Activated T-helper 9 cell treated with anti-CD3 and anti-CD28 coated beads, Interleukin-2, amount 50 U/mL, for 16 hours (primary cell): Measurements from ENCODE around the gene SRSF9.
"Not testable (repeated sequence)": the region's sequence is repeated elsewhere in the genome, so short reads cannot be mapped to it uniquely, and the experiment has no call there.

ENCODE experiments used
- DNase-seq: peaks from one replicate; pipeline ENCODE4 v3.0.0-alpha.2; 2020; ENCODE audit warnings: low read depth

SRSF9 gene

DNA sequence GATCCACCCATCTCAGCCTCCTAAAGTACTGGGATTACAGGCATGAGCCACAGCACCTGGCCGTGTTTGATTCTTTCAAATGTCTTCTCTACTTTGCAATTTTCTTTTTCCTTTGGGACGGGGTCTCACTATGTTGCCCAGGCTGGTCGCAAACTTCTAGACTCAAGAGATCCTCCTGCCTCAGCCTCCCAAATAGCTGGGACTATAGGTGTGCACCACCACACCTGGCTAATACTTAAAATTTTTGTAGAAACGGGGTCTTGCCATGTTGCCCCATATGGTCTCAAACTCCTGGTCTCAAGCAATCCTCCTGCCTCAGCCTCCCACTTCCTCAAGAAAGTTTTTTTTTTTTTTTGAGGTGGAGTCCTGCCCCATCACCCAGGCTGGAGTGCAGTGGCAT is 21.6 kb downstream of the SRSF9 start:
- no peak for DNase-seq

- not testable (repeated sequence) for DNase-seq
These were observed 22.7 kb downstream of the SRSF9 start for GRCh38 chr12:120446844-120447178.

DNA sequence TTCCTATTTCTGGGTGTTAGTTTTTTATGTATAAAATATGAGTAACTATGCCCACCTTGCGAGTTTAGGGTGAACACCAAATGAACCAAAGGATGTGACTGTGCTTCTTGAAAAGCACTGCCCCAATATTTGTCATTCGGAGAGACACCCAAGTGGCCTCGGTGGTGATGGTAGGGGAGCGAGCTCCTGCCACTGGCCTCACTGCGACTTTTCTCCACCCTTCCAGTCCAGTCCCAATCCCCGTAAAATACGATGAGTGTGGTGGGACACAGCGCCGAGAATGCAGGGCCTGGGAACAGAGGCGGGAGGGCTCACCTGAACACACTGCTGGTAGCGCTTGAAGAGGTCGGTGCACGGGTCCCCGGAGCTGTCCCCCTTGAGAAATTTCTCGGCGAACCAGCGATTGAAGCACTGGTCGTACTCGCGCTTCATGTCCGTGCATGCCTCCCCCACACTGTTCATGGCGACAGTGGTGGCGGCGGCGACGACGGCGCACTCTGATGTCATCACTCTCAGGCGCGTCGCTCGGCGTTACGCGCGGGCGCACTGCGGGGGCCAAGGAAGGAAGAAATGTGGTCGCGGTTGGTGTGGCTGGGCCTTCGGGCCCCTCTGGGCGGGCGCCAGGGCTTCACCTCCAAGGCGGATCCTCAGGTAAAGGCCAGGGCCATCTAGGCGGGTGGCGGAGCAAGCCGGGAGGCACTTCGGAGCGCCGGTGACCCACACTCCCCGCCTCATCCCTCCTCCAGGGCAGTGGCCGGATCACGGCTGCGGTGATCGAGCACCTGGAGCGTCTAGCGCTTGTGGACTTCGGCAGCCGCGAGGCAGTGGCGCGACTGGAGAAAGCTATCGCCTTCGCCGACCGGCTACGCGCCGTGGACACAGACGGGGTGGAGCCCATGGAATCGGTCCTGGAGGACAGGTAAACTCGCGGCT is 23.4 kb downstream of the SRSF9 start, which contains the start of the genes GATC and TRIAP1:
Gene GATC, plus strand, starts transcription at position 534 of the 933 bp plus-strand sequence. Its CDS starts 37 bp downstream, at position 571.
Gene TRIAP1, minus strand, starts transcription at position 474 of the 933 bp plus-strand sequence. Its CDS starts 12 bp downstream, at position 462.
- DNase-seq = peak; percentile 81

DNA sequence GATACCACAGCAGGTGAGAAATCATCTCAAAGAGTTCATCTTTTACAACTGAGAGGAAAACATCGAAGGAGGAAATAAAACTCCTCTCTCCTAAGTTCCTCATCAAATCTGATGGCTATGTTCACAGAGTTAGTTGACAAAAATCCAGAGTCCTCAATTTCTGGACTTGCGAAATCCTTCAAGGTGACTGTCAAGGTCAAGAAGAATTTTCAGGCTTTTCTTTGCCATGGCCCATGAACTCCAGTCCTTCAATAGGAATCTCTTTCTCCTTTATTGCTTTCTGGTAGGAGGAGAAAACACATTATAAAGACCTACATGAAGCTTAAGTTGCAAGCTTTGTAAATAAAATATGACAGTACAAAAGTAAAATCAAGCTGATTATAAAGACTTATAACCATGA is 24.9 kb downstream of the SRSF9 start:
- DNase-seq = no peak

DNA sequence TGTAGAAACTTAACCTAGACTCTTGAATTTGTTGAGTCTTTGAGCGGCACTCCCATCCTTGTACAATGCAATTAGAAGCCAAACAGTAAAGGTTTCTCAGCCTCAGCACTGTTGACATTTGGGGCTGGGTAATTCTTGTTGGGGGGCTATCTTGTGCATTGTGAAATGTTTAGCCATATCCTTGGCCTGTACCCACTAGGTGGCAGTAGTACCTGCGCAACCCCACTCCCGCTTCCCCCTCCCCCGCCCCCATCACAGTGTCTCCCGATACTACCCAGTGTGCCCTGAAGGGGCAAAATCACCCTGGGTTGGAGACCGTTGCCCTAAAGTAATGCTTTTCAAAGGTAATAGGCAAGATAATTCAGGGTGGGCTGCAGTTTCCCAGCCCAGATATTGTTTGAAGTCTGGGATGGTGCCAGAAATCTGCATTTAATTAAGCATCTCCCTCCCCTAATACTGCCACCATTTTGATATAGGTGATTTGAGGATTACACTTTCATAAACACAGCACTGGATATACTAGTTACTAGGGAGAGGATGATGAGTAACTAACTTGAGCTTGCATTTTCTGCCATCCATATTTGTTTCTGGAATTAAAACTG is 29.8 kb downstream of the SRSF9 start:
- peak; percentile 65 for DNase-seq

DNA sequence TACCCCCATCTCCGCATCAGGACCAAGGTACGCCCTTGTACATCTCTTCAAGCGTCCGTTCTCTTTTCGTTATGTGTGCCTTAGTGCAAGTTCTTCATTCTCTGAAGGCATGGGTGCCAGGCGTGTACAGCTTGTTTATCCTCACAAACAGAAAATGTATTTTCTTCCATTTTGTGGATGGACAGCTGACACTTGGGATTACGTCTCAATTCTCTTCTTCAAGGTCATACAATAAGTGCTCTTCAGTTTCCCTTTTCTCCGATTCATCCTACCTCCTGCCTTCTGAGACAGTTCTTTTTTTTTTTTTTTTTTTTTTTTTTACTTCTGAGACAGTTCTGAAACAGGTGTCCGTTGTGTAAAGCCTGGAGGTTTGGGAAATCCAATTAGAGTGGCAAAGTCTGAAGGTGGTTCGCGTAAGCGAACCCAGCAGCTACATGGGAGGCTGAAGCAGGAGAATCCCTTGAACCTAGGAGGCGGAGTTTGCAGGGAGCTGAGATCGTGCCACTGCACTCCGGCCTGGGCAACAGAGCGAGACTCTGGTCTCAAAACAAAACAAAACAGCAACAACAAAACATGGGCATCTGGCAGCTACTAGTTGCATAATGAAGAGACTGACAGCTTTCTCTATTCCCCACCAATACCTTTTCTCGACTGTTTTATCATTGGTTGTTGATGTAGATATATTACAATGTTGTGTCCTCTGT is 30.9 kb downstream of the SRSF9 start:
- DNase-seq = no peak

DNA sequence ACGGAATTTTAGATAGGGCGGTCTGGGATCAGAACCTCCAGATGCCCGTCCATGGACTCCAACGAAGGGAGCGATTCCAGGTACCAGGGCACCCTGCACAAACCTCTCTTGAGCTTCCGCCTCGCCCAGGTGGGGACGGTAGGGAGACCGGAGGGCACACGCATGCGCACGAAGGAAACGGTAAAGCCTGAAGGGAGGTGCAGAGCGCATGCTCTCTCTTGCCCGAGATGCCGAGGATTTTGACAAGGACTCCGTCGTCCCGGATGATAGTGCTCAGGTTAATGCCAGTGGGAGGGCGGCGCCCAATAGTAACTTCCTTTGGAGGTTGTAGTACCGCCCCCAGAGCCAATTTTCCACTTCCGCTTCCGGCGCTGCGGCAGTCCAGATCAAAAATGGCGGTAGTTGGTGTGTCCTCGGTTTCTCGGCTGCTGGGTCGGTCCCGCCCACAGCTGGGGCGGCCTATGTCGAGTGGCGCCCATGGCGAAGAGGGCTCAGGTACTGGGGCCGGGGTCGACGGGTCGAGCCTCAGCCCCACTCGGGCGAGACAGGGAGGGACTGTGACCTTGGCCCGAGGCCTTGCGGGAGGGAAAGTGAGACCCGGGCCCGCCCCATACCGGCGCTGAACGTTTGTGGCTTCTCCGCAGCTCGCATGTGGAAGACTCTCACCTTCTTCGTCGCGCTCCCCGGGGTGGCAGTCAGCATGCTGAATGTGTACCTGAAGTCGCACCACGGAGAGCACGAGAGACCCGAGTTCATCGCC is 31.6 kb downstream of the SRSF9 start, which contains the start of gene COX6A1:
Gene COX6A1, plus strand, starts transcription at position 379 of the 760 bp plus-strand sequence. Its CDS starts 14 bp downstream, at position 393.
- DNase-seq = peak; percentile 97

DNA sequence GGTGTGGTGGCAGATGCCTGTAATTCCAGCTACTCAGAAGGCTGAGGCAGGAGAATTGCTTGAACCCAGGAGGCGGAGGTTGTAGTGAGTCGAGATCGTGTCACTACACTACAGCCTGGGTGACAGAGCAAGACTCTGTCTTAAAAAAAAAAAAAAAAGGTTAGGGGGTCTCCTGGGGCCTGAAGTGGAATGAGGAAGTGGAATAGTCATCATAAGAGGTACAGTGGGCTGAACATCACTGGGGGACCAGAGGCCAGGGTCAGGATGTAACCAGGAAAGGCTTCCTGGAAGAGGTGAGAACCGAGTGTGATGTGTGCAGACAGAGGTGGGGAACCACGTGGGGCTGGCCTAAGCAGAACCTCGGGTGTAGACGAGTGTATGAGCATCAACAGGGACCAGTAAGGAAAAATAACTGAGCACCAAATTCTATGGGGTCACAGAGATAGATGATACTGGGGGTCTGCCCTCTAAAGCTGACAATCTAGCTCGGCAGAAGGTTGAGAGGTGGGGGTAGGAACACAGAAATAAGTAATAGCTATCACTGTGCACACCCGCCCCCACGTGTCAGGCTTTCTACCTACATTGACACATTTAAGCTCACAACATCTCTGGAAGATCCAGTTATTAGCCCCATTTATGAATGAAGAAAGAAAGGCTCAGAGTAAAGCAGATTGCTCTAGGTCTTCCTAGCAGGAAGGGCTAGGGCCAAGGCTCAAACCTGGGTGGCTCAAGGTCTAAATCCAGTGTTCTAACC is 36.6 kb downstream of the SRSF9 start:
- no peak for DNase-seq

DNA sequence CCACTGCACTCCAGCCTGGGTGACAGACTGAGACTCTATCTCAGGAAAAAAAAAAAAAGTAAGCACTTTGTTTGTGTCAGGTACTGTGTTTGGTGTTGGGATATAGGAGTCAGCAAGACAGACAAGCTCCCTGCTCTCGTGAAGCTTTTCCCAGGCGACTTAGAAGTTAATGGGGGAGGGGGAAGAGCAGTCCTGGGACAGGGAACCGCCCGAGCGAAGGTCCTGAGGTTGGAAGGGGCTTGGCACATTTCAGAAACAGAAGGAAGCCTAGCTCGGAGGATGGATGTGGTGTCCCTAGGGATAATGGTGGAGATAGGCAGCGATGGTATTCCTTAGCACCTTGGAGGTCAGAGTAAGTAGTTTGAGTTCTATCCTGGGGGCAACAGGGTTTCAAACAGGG is 40.2 kb downstream of the SRSF9 start:
- no peak for DNase-seq

DNA sequence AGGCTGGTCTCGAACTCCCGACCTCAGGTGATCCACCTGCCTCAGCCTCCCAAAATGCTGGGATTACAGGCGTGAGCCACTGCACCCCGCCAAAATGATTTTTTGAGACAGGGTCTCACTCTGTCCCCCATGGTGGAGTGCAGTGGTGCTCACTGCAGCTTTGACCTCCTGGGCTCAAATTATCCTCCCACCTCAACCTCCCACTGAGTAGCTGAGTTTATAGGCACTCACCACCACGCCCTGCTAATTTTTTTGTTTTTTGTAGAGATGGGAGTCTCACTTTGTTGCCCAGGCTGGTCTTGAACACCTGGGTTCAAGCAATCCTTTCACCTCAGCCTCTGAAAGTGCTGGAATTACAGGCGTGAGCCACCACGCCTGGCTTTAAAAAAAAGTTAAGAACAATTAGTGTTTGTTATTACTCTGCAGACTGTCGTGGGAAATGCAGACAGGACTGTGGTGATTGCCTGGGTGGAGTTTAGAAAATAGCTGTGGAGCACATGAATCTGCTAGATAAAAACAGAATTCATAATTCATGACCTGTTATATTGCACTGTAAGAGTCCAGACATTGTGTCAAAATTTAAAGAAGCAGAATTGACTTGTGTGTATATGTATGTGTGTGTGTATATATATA is 40.8 kb downstream of the SRSF9 start:
- no peak for DNase-seq

GRCh38 chr12:120425797-120426196 is 43.8 kb downstream of the SRSF9 start:
- DNase-seq = no peak

GRCh38 chr12:120422892-120423456 is 46.6 kb downstream of the SRSF9 start:
- no peak for DNase-seq

- no peak for DNase-seq
These were observed 47.8 kb downstream of the SRSF9 start for GRCh38 chr12:120421701-120422100.

DNA sequence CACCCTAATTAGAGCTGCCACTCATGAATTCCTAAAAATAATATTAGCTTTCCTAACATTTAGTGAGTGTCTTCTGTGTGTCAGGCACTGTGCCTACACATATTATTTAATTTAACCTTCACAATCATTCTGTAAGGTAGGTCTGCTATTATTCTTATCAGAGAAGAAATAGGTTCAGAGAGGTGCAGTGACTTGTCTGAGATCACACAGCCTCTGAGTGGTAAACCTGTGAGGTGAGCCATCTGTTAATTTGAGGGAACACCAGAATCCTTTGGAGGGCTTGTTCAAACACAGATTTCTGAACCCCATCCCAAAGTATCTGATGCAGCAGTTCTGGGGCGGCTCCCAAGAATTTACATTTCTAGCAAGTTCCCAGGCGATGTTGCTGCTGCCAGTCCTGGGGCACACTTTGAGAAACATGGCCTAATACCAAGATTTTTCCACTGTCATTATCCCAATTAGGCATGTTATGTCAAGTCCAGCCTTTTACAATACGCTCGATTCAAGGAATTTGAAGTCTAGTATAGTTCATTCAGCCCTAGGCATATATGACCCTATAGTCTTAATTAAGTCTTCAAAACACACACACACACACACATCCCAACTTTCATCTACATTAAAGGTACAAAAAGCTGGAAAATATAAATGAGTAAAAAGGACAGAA is 51.5 kb downstream of the SRSF9 start:
- DNase-seq = no peak

DNA sequence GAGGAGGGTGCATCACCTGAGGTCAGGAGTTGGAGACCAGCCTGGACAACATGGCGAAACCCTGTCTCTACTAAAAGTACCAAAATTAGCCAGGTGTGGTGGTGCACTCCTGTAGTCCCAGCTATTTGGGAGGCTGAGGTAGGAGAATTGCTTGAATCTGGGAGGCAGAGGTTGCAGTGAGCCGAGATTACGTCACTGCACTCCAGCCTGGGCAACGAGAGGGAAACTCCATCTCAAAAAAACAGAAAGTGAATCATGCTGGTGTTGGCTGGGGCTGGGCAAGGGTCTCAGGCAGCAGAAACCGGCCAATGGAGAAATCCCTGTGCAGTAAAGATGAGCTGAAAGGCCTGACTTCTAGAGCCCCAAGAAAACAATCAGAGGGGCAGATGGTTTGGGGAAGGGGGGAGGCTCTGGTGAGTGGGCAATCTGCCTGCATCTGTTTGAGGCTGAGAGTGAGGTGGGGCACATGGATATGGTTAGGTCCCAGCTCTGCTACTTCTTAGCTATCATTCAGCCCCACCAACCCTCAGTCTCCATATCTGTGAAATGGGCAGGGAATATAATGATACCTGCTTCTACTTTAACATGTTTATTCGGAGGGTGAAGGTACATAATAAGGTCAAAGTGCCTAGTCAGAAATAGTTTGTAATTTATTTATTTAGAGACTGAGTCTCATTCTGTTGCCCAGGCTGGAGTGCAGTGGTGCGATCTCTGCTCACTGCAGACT is 52.9 kb downstream of the SRSF9 start:
- DNase-seq = no peak

DNA sequence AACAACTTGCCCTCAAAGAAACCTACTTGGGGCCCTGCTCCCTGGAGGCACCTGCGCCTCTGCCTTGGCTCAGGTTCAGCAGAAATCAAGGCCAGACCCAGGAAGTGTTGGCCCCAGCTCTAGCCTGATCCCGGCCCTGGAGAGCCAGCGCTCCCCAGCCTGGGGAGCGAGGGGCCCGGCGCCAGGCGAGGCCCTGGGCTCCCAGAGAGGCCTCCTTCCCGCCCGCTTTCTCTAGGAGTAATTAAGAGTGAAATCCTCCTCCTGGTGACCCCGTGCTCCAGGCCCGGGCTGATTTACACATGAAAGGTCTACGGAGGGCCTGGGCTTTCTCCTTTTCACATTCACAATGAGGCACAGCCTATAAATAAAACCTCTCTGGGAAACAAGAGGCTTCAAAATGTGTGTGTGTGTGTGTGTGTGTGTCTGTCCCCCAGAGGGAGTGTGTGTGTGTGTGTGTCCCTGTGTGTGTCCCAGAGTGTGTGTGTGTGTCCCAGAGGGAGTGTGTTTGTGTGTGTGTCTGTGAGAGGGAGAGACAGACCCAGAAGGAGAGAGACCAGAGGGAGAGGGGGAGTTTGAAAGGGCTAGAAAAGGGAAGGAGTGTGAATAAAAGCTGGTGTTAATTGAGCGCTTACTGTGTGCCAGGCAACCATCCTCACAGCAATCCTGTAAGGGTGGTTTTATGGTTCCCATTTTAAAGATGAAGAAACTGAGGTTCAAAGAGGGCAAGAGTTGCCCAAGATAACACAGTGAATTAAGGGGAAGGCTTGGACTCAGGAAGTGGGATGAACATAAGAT is 55.5 kb downstream of the SRSF9 start:
- no peak for DNase-seq

DNA sequence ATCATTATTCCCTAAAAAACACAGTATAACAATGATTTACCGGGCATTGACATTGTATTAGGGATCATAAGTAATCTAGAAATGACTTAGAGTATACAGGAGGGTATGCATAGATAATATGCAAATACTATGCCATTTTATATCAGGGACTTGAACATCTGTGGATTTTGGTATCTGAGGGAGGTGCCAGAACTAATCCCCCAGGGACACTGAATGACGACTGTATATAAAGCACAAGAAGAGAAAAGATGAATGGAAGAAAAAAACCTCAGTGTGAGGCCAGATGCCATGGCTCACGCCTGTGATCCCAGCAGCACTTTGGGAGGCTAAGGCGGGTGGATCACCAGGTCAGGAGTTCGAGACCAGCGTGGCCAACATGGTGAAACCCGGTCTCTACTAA is 57.1 kb downstream of the SRSF9 start:
- no peak for DNase-seq
